Activated B cell treated with CpG ODN at 0.5 μM for 24 hours (primary cell): ENCODE results near the gene L3HYPDH. TPM values are rescaled to one million over a fixed set of nuclear protein-coding genes. Genes with fewer than 3 reads are reported as not detected.
A peak's percentile ranks its signal among the peaks of the same experiment; 100 is the strongest.

ENCODE experiments used
- ATAC-seq: fragments of 200-7000 bp; cut with Tn5 transposase; one replicate; pipeline ENCODE4 v1.10.0; 2021; ENCODE audit warnings: low read depth, mild to moderate bottlenecking, moderate library complexity
- CTCF ChIA-PET: fragments of 350-600 bp; sonication (Branson Sonifier 250); formaldehyde crosslinking; loops from one replicate; lab custom pipeline; 2021; ENCODE audit warnings: antibody characterized with exemption; lab: Charles Lee
- POLR2A ChIA-PET: fragments of 350-600 bp; sonication (Branson Sonifier 250); formaldehyde crosslinking; loops from one replicate; lab custom pipeline; 2021; ENCODE audit warnings: antibody characterized with exemption; lab: Charles Lee
- DNase-seq: peaks from one replicate; pipeline ENCODE4 v3.0.0; 2022
- H3K27ac Mint-ChIP-seq: one replicate; pipeline ENCODE4 v1.8.0; 2020; ENCODE audit warnings: mixed read lengths
- H3K27me3 Mint-ChIP-seq: one replicate; pipeline ENCODE4 v1.8.0; 2021; ENCODE audit warnings: mixed read lengths
- H3K36me3 Mint-ChIP-seq: one replicate; pipeline ENCODE4 v1.8.0; 2021; ENCODE audit warnings: low read depth, mixed read lengths
- H3K4me1 Mint-ChIP-seq: one replicate; pipeline ENCODE4 v1.8.0; 2021; ENCODE audit warnings: mixed read lengths
- H3K4me3 Mint-ChIP-seq: one replicate; pipeline ENCODE4 v1.8.0; 2020; ENCODE audit warnings: mild to moderate bottlenecking, mixed read lengths
- H3K9me3 Mint-ChIP-seq: one replicate; pipeline ENCODE4 v1.8.0; 2020; ENCODE audit warnings: mixed read lengths
- CTCF ChIP-seq: fragments of 200-600 bp; IDR thresholded peaks from one replicate; pipeline ENCODE4 v1.8.0; 2022; ENCODE audit warnings: antibody characterized with exemption, mild to moderate bottlenecking
- intact Hi-C: fragments of 100-400 bp; cut with micrococcal nuclease; formaldehyde crosslinking; loops from one replicate; pipeline ENCODE4 v1.15.1; 2024
- total RNA-seq: library from RNA; stranded (reverse); gene quantifications from 2 replicates; pipeline ENCODE4 v1.2.3, GENCODE V29; 2022

L3HYPDH gene
- 22.1 and 30.2 TPM in 2 replicates for total RNA-seq

DNA sequence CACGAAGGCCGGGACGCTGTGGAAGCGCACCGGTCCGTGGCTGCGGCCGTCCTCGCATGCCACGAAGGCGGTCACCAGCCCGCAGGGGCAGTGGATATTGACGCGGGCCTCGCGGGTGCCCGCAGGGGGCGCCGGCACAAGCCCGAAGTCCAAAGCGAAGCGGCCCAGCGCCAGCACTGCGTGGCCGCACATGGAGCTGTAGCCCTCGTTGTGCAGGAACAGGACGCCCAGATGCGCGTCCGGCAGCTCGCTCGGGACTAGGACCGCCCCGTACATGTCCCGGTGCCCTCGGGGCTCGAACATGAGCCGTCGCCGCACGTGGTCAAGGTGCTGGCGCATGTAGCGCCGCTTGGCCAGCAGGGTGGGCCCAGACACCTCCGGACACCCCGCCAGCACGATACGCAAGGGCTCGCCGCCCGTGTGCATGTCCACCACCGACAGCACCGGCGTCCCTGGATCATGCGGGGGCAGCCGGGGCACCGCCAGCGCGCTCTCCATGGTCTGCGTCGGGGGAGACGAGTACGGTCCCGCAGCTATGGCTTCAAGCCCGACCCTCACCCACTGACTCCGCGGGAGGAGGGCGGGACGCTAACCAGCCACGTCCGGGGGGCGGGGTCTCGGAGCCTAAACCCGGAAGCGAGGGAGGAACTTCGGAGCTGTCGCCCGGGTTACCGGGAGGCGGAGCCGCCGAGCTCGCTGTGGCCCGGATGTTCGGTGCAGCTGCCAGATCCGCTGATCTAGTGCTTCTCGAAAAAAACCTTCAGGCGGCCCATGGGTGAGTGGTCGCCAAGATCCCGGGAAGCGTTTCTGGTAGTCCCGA lies at the start of gene L3HYPDH, which contains the start of gene JKAMP:
Gene L3HYPDH, minus strand, starts transcription at position 590 of the 820 bp plus-strand sequence. Its CDS starts 92 bp downstream, at position 498.
Gene JKAMP, plus strand, starts transcription at position 699 of the 820 bp plus-strand sequence. Its CDS starts 73 bp downstream, at position 772.
- peak within 1 kb of the TSS; percentile 96 for H3K27ac Mint-ChIP-seq
- no peaks in the 10 kb centered on the region for H3K27me3 Mint-ChIP-seq
- H3K4me3 Mint-ChIP-seq: peak within 1 kb of the TSS; percentile 98
- H3K9me3 Mint-ChIP-seq: no peaks in the 10 kb centered on the region
- TF ChIP-seq CTCF: no peak
- ATAC-seq: peak; percentile 92
- ChIA-PET POLR2A (interaction anchor here (0.7 to 1.7 kb wide), 12 partner anchors 8 to 1088 kb away, joined by 3 to 13 read pairs (median 4); partner anchors contain the start of genes DAAM1, DHRS7, GPR135 and PPM1A), CTCF (interaction anchor here (0.7 to 2.3 kb wide), 9 partner anchors 10 to 700 kb away, joined by 3 to 9 read pairs (median 5); partner anchors contain the start of genes CCDC175, DAAM1 and GPR135)
- intact Hi-C loops: loop anchor here (1.0 to 10.0 kb wide), 14 partner anchors 19 to 1285 kb away; partner anchors contain the start of genes CCDC175, DAAM1, DACT1 and DHRS7
- peaks cover 52% of the 10 kb centered on the region for H3K4me1 Mint-ChIP-seq
- DNase-seq: peak; percentile 96
- peaks cover 15% of the 10 kb centered on the region for H3K36me3 Mint-ChIP-seq

- Mint-ChIP-seq H3K27me3 (peaks cover 17% of the 10 kb centered on the region), H3K27ac (no peak overlapping the region), H3K36me3 (no peaks in the 10 kb centered on the region), H3K9me3 (peaks cover 5% of the 10 kb centered on the region), H3K4me1 (no peaks in the 10 kb centered on the region), H3K4me3 (no peak overlapping the region)
- intact Hi-C loops: no loop called here
- ATAC-seq: no peak
- no peak for TF ChIP-seq CTCF
- POLR2A ChIA-PET: no interaction called here
- CTCF ChIA-PET: no interaction called here
- no peak for DNase-seq
Observed at GRCh38 chr14:59532419-59532818, 48.2 kb upstream of the L3HYPDH start.

DNA sequence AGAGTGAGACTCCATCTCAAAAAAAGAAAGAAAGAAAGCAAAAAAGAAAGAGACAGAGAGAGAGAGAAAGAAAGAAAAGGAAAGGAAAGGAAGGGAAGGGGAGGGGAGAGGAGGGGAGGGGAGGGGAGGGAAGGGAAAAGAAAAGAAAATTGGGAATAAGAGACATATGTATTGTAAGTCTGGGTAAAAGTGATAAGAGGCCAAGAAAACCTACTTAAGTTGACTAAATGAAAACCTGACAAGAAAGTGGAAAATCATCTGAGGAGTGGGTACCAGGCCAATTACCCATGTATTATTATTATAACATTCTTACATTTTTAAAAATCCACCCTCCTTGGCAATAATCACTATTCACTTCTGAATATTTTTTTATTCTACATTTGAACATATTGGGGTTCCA lies 46.1 kb upstream of the L3HYPDH start:
- intact Hi-C loops: no loop called here
- no peak overlapping the region for H3K4me3 Mint-ChIP-seq
- no peak for TF ChIP-seq CTCF
- DNase-seq (no peak), ATAC-seq (no peak)
- H3K36me3 Mint-ChIP-seq: no peaks in the 10 kb centered on the region
- peaks cover 17% of the 10 kb centered on the region for H3K27me3 Mint-ChIP-seq
- no peaks in the 10 kb centered on the region for H3K4me1 Mint-ChIP-seq
- ChIA-PET POLR2A (no interaction called here), CTCF (no interaction called here)
- peaks cover 8% of the 10 kb centered on the region for H3K9me3 Mint-ChIP-seq
- H3K27ac Mint-ChIP-seq: no peak overlapping the region

GRCh38 chr14:59529189-59529588 lies 45.0 kb upstream of the L3HYPDH start:
- intact Hi-C loops: no loop called here
- Mint-ChIP-seq H3K4me3 (no peak overlapping the region), H3K27ac (no peak overlapping the region), H3K9me3 (peaks cover 8% of the 10 kb centered on the region), H3K4me1 (no peaks in the 10 kb centered on the region), H3K27me3 (peaks cover 19% of the 10 kb centered on the region), H3K36me3 (no peaks in the 10 kb centered on the region)
- CTCF ChIA-PET: no interaction called here
- ATAC-seq (no peak), DNase-seq (no peak)
- POLR2A ChIA-PET: no interaction called here
- no peak for TF ChIP-seq CTCF

GRCh38 chr14:59520224-59520623 lies 36.0 kb upstream of the L3HYPDH start:
- H3K4me3 Mint-ChIP-seq: no peak overlapping the region
- ChIA-PET CTCF (no interaction called here), POLR2A (no interaction called here)
- no peak for DNase-seq
- H3K27me3 Mint-ChIP-seq: peaks cover under 1% of the 10 kb centered on the region
- H3K36me3 Mint-ChIP-seq: no peaks in the 10 kb centered on the region
- no peak for TF ChIP-seq CTCF
- no peaks in the 10 kb centered on the region for H3K9me3 Mint-ChIP-seq
- no peak for ATAC-seq
- no peaks in the 10 kb centered on the region for H3K4me1 Mint-ChIP-seq
- intact Hi-C loops: no loop called here
- no peak overlapping the region for H3K27ac Mint-ChIP-seq
